Hematopoietic multipotent progenitor cell treated with erythropoietin and hydrocortisone succinate and interleukin-3 and kit ligand, for 8 days (in vitro differentiated cells): ENCODE results near the gene ERC2.

Experiments used
- DNase-seq: peaks from one replicate; pipeline ENCODE4 v3.0.0-alpha.2; 2015

The ERC2 gene

GRCh38 chr3:55480911-55481743 is 987.1 kb downstream of the ERC2 start:
- no peak for DNase-seq

GRCh38 chr3:55477306-55478303 is 990.7 kb downstream of the ERC2 start:
- no peak for DNase-seq

- no peak for DNase-seq
Measured at GRCh38 chr3:55476515-55476914, 991.8 kb downstream of the ERC2 start.

GRCh38 chr3:55474213-55474632 is 994.0 kb downstream of the ERC2 start:
- no peak for DNase-seq

- DNase-seq, result no peak
Measured at GRCh38 chr3:55473788-55474187, 994.5 kb downstream of the ERC2 start.

GRCh38 chr3:55471522-55472280 is 996.6 kb downstream of the ERC2 start:
- DNase-seq, result no peak

GRCh38 chr3:55471084-55471483 is 997.2 kb downstream of the ERC2 start:
- DNase-seq, result no peak

- no peak for DNase-seq
Measured at GRCh38 chr3:55469957-55470526, 998.2 kb downstream of the ERC2 start.

- no peak for DNase-seq
Measured at GRCh38 chr3:55468251-55468650, 1000.0 kb downstream of the ERC2 start.

- no peak for DNase-seq
Measured at GRCh38 chr3:55467099-55467498, 1001.2 kb downstream of the ERC2 start.

GRCh38 chr3:55466526-55466925 is 1001.7 kb downstream of the ERC2 start:
- no peak for DNase-seq

- no peak for DNase-seq
Measured at GRCh38 chr3:55461896-55462295, 1006.4 kb downstream of the ERC2 start.

- DNase-seq, result no peak
Measured at GRCh38 chr3:55459838-55460237, 1008.4 kb downstream of the ERC2 start.
